HG03135 (cell line): Measurements from ENCODE around the gene SMG6.
"Not testable (repeated sequence)": the region's sequence is repeated elsewhere in the genome, so short reads cannot be mapped to it uniquely, and the experiment has no call there.

Experiments
- ATAC-seq: cut with Tn5 transposase; IDR thresholded peaks from one replicate; pipeline ENCODE4 v1.9.1; 2021; ENCODE audit warnings: mild to moderate bottlenecking, moderate library complexity; ENCODE audit not compliant: unreplicated experiment

Gene SMG6

GRCh38 chr17:2181206-2181896 is 122.2 kb downstream of the SMG6 start:
- no peak for ATAC-seq

GRCh38 chr17:2180768-2181167 is 122.8 kb downstream of the SMG6 start:
- ATAC-seq = no peak

DNA sequence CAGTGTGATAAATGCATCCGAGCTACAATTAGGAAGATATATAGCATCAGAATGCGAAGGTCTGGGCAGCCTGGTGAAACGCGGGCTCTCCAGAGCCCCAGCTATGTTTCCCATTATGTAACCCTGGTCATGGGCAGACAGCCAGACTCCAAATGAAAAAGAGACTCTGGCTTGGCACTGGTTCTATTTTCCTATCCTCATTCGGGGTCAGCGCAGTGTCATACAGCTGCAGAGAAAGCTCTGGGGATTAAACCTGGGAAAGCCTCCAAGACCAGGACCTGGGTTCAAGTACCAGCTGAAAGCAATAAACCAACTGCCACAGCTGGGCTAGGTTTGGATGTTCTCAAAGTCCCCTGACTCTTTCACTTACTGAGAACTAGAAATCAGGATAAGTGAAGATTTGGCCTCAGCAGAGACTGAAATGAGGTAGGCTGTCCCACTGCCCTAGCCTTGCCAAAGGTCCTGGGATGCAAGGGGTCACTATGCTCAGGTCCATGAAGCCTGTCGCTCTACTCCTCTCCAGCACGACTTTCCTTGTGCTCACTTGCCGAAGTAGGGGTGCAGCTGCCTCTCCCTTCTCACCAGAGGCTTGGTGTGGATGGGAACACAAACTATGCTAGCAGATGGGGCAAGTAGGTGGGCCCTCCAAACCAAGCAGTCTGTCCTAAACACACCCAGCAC is 123.8 kb downstream of the SMG6 start:
- no peak for ATAC-seq

GRCh38 chr17:2178798-2179501 is 124.6 kb downstream of the SMG6 start:
- ATAC-seq = no peak

DNA sequence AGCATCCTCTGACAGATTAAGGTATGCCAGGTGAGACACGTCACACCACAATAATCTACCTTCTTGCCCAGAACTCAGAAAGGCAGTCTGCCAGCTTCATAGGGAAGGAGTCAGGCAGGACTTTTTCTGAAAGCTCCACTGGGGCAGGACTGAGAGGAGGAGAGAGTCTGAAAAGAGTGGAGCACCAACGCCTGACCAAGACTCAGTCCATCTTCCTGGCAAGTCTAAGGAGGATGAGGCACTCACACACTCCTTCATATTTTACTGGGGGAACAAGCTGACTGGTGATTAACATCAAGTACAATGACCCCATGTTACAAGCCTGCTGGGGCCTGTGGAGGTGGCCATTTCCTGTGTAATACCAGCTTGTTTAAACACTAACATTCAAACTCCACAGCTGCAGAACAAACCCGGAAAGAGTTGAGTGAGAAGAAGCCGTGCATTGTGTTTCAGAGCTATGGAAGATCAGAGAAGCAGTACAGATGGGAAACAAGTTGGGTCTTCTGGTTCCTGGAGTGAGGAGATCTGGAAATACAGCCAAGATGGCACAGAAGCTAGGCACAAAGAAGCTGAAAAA is 126.3 kb downstream of the SMG6 start:
- no peak for ATAC-seq

DNA sequence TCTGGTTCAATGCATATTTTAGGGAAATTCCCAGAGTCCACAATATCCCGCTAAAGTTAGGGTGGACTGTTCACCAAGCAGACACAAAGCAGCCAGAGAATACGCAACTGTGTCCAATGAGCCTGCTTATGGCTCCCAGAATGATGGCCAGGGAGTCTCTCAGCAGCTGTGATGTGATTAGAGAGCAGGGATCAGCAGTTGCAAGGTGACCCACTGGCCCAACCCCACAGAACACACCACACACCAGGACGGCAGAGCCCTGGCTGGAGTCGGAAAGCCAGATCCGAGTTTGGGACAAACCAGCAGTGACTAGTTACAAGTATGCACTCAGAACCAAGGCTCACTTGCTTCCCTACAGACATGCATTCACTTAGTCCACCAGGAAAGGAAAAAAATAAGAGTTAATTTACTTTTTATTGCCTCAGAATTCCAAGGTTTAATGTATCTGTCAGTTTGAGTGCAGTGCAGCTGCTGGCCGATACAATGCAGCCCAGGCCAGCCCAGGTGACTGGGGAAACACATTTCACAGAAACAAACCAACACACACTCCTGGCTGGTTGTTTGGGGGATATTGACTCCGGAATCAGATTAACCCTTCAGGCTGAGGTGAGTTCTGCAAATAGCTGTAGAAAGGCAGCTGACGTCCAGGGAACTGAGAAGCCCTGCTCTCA is 127.0 kb downstream of the SMG6 start:
- no peak for ATAC-seq

DNA sequence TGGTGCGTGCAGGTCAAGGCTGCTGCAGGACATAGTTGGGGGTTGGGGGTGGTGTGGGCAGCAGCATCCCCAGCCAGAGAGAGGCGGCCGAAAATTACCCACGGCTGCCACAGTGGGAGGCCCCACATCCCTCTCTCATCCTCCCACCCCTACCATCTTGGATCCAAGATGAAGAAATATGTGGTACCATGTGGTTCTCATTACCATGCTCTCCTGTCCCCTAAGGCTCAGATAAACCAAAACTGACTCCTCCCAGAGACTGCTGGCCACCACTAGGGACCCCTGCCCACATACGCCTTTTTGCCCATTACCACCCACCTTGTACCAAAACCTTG is 128.3 kb downstream of the SMG6 start:
- ATAC-seq = no peak

DNA sequence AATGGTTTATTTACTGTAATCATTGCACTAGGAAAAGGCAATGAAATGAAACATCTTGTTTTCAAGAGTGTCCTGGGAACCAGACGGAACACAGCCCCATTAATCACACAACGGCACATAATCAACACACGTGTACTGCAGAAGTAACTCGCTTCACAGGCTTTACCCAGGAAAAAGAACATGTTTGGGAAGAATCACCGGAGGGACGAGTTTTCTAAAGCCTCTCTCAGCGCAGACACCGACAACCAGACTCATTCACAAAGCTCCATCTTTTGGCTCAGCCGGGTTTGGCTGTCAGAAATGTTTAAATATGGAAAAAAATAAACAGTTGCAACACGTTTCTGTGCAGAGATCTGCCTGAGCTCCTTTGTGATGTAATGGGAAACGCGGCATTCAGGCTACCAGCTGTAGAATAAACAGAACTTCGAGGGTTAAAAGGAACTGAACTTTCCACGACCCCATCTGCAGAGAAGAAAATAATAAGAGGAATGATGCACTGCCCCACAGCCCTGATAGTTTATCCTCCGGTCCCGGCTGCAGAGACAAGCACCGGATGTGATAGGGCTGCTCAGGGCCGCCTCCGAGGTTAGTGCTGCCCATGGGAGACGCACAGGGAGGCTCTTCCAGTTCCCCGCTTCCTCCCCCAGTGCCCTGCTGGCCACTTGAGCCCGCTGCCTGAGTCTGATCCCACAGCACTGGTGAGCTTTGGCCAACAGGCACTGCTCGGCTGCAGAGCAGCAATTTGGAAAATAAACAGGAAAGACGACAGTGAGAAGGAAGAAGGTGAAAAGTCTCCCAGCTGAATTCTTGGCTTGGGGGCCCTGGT is 128.9 kb downstream of the SMG6 start:
- no peak for ATAC-seq

- no peak for ATAC-seq
Measured at GRCh38 chr17:2174014-2174413, 129.6 kb downstream of the SMG6 start.

DNA sequence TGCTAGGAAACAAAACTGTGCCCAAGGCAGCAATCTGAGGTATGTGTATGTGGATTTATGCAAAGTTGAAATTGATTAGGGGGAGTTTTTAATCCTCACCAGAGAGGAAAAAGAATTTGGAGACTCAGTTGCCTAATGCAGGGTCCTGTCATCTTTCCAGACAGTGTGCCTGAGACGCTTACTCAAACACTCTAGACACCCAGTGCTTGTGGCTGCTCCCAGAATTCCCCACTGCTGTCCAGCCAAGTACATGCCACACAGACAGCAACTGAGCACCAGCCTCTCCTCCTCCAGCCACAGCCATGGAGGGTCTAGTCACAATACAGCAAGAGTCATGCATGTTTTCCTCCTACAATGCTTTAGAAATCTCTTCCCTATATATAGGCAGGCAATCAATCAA is 130.6 kb downstream of the SMG6 start:
- no peak for ATAC-seq

- no peak for ATAC-seq
Measured at GRCh38 chr17:2172077-2172851, 131.3 kb downstream of the SMG6 start.

GRCh38 chr17:2171702-2172076 is 131.9 kb downstream of the SMG6 start:
- ATAC-seq = no peak

DNA sequence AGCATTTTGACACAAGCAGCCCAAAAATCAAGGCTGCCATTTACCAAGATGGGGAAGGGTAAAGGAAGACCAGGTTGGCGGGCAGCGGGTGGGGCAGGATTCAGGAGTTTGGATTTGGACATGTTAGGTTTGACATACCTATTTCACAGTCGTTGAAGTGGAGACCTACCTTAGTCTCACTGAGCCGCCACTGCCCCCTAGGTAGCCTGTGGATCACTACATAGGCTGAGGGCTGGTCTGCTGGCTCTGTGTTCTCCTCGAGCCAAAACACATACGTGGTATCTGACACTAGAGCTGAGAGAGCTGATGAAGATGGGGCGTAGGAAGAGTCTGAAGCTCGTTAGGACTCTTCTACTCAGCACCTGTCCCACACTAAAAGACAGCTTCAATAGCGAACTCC is 133.6 kb downstream of the SMG6 start:
- ATAC-seq = no peak

GRCh38 chr17:2165723-2166122 is 137.9 kb downstream of the SMG6 start:
- ATAC-seq = not testable (repeated sequence)

DNA sequence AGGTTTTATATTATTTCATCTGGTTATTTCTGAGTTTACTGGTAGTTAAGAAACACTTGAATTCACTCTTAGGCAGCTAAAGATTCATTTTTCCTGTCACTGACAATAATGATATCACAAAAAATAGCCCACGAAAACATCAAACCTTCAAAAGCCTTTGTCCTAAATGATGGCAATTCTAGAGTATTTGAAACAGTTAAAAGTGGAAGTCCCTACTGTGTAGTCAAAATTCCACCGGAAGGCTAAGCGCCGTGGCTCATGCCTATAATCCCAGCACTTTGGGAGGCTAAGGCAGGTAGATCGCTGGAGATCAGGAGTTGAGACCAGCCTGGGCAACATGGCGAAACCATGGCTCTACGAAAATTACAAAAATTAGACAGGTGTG is 145.2 kb downstream of the SMG6 start:
- no peak for ATAC-seq

DNA sequence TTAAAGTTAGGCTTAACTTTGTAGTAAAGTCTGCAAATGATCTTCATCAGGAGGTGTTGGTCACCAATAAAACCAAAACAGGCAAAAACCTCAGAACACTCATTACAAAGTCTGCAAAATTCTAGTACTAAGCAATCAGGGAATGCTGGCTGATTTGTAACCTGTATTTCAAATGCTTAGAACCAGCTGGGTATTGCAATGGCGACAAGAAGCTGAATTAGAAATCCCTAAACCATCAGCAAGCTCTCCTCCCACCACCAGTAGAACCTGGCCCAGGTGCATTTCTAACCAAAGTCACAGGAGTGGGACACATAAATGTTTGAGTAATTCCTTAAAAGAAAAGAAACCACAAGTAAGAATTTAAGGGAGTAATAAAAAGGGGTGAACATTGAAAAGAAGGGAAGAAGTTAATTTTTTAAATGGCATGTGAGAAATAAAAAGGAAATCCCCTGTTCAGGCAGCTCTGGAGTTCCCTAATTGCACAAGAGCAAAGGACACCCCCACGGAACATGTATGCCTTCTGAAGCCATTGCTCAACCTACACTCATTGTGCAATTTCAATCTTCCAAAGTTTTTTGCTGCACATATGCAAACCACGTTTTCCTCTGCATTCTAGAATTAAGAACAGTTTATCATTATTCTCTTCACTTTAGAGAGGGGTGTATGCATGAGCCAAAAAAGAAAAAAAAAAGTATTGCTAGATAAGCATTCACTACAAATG is 145.8 kb downstream of the SMG6 start:
- no peak for ATAC-seq

- ATAC-seq = no peak
Measured at GRCh38 chr17:2157081-2157480, 146.5 kb downstream of the SMG6 start.

- no peak for ATAC-seq
Measured at GRCh38 chr17:2156666-2157065, 146.9 kb downstream of the SMG6 start.

- ATAC-seq = no peak
Measured at GRCh38 chr17:2155573-2155972, 148.0 kb downstream of the SMG6 start.
